Measurements from ENCODE around the gene NPB.
A peak's percentile ranks its signal among the peaks of the same experiment; 100 is the strongest.

Gene NPB

GRCh38 chr17:81930142-81931125 lies 28.4 kb downstream of the NPB start:
- H3K27ac ChIP-seq (ENCODE audit: poor library complexity, severe bottlenecking), result no peak overlapping the region
- no peak for ATAC-seq (ENCODE audit: low read depth)

DNA sequence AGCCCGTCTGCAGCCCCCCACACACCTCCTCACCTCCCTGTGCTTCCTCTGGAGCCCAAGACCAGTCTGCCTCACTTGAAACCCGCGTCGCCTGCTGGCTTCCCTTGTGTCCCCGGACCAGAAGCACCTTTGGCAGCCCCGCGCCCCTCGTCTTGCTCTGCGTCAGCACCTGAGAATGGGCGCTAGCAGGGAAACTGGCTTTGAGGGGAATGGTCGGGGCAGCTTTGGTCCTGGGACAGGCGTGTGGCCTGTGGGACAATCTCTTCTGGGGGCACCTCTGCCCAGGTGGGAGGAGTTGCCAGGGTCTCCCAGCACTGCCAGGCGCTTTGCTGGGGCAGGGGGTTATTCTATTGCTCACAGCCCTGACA lies 29.1 kb downstream of the NPB start:
- Histone ChIP-seq H3K27me3 (ENCODE audit: insufficient read depth, poor library complexity, severe bottlenecking) (no peaks in the 10 kb centered on the region), H3K4me1 (ENCODE audit: insufficient read depth, poor library complexity, severe bottlenecking) (peaks cover 2% of the 10 kb centered on the region), H3K36me3 (ENCODE audit: low read depth) (peaks cover 24% of the 10 kb centered on the region), H3K9me3 (ENCODE audit: severe bottlenecking) (no peaks in the 10 kb centered on the region), H3K27ac (ENCODE audit: poor library complexity, severe bottlenecking) (no peak overlapping the region), H3K4me3 (ENCODE audit: severe bottlenecking) (no peak overlapping the region)
- TF ChIP-seq, protein P1, sequence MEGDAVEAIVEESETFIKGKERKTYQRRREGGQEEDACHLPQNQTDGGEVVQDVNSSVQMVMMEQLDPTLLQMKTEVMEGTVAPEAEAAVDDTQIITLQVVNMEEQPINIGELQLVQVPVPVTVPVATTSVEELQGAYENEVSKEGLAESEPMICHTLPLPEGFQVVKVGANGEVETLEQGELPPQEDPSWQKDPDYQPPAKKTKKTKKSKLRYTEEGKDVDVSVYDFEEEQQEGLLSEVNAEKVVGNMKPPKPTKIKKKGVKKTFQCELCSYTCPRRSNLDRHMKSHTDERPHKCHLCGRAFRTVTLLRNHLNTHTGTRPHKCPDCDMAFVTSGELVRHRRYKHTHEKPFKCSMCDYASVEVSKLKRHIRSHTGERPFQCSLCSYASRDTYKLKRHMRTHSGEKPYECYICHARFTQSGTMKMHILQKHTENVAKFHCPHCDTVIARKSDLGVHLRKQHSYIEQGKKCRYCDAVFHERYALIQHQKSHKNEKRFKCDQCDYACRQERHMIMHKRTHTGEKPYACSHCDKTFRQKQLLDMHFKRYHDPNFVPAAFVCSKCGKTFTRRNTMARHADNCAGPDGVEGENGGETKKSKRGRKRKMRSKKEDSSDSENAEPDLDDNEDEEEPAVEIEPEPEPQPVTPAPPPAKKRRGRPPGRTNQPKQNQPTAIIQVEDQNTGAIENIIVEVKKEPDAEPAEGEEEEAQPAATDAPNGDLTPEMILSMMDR (IDR thresholded peaks at IDR 0.05; ENCODE audit: poor library complexity, severe bottlenecking), result no peak
- DNase-seq (ENCODE audit: low spot score) (no peak), ATAC-seq (ENCODE audit: low read depth) (no peak)

More at GRCh38 chr17:81930142-81931125, 28.4 kb downstream of the NPB start:
- H3K27me3 ChIP-seq (ENCODE audit: insufficient read depth, poor library complexity, severe bottlenecking), result no peaks in the 10 kb centered on the region
- H3K9me3 ChIP-seq (ENCODE audit: severe bottlenecking), result no peaks in the 10 kb centered on the region
- DNase-seq (ENCODE audit: low spot score), result no peak
- TF ChIP-seq, protein P1 (IDR thresholded peaks at IDR 0.05; ENCODE audit: poor library complexity, severe bottlenecking), result no peak
- H3K4me1 ChIP-seq (ENCODE audit: insufficient read depth, poor library complexity, severe bottlenecking), result peaks cover 5% of the 10 kb centered on the region
- no peak overlapping the region for H3K4me3 ChIP-seq (ENCODE audit: severe bottlenecking)
- H3K36me3 ChIP-seq (ENCODE audit: low read depth), result peaks cover 20% of the 10 kb centered on the region

- no peak overlapping the region for H3K4me3 ChIP-seq (ENCODE audit: severe bottlenecking)
- no peak for DNase-seq (ENCODE audit: low spot score)
Measured at GRCh38 chr17:81931557-81932332, 29.7 kb downstream of the NPB start.

GRCh38 chr17:81932333-81932983 lies 30.4 kb downstream of the NPB start:
- TF ChIP-seq, protein P1 (IDR thresholded peaks at IDR 0.05; ENCODE audit: poor library complexity, severe bottlenecking), result no peak

More at GRCh38 chr17:81931557-81932332, 29.7 kb downstream of the NPB start:
- Histone ChIP-seq H3K9me3 (ENCODE audit: severe bottlenecking) (no peaks in the 10 kb centered on the region), H3K36me3 (ENCODE audit: low read depth) (peaks cover 24% of the 10 kb centered on the region), H3K27me3 (ENCODE audit: insufficient read depth, poor library complexity, severe bottlenecking) (no peaks in the 10 kb centered on the region), H3K4me1 (ENCODE audit: insufficient read depth, poor library complexity, severe bottlenecking) (no peaks in the 10 kb centered on the region), H3K27ac (ENCODE audit: poor library complexity, severe bottlenecking) (no peak overlapping the region)
- TF ChIP-seq, protein P1 (IDR thresholded peaks at IDR 0.05; ENCODE audit: poor library complexity, severe bottlenecking), result no peak
- ATAC-seq (ENCODE audit: low read depth), result peak; percentile 1; the same call in 2 of the 3 replicates

More at GRCh38 chr17:81932333-81932983, 30.4 kb downstream of the NPB start:
- no peaks in the 10 kb centered on the region for H3K9me3 ChIP-seq (ENCODE audit: severe bottlenecking)
- no peaks in the 10 kb centered on the region for H3K27me3 ChIP-seq (ENCODE audit: insufficient read depth, poor library complexity, severe bottlenecking)
- DNase-seq (ENCODE audit: low spot score) (no peak), ATAC-seq (ENCODE audit: low read depth) (no peak)
- H3K4me3 ChIP-seq (ENCODE audit: severe bottlenecking), result no peak overlapping the region
- no peaks in the 10 kb centered on the region for H3K4me1 ChIP-seq (ENCODE audit: insufficient read depth, poor library complexity, severe bottlenecking)
- H3K36me3 ChIP-seq (ENCODE audit: low read depth), result peaks cover 24% of the 10 kb centered on the region
- no peak overlapping the region for H3K27ac ChIP-seq (ENCODE audit: poor library complexity, severe bottlenecking)

Measured in RWPE2 (cell line).